Germinal center (tissue), 1 donor: ENCODE results near the gene IL24.
"Not testable (repeated sequence)": the region's sequence is repeated elsewhere in the genome, so short reads cannot be mapped to it uniquely, and the experiment has no call there.

Source experiments
- DNase-seq: peaks from one replicate; pipeline ENCODE4 v3.0.0; 2012; ENCODE audit warnings: mixed read lengths, low spot score

Gene IL24, protein sequence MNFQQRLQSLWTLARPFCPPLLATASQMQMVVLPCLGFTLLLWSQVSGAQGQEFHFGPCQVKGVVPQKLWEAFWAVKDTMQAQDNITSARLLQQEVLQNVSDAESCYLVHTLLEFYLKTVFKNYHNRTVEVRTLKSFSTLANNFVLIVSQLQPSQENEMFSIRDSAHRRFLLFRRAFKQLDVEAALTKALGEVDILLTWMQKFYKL

GRCh38 chr1:206897175-206897574, at the start of gene IL24:
IL24 (plus strand) TSS chr1:206897443; CDS start chr1:206897833, 390 bp downstream.
- DNase-seq: no peak

DNA sequence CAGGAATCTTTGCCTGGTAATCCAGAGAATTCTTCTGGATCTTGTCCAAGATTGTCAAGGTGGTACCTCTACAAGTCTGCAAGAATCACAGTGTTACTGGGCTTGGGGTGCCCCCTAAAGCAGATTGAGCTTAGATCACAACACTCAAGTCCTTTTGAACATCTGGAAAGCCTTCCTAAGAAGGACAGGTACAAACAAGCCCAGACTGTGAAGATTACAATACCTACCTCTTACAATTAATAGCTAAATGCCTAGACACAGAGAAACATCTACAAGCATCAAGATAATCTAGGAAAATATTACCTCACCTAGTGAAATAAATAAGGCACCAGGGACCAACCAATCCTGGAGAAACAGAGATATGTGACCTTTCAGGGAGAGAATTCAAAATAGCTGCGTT, 49.3 kb upstream of the IL24 start:
- no peak for DNase-seq

DNA sequence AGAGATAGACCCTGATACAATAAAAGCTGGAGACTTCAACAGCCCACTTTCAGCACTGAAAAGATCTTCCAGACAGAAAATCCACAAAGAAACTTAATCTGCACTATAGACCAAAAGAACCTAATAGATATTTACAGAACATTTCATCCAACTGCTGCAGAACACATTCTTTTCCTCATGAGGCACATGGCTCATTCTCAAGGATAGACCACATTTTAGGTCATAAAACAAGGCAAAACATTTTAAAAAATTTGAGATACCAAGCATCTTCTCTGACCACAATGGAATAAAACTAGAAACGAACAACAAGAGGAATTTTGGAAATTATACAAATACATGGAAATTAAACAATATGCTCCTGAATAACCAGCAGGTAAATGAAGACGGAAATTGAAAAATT, 46.8 kb upstream of the IL24 start:
- DNase-seq: no peak

GRCh38 chr1:206851341-206852010, 45.8 kb upstream of the IL24 start:
- DNase-seq: no peak

DNA sequence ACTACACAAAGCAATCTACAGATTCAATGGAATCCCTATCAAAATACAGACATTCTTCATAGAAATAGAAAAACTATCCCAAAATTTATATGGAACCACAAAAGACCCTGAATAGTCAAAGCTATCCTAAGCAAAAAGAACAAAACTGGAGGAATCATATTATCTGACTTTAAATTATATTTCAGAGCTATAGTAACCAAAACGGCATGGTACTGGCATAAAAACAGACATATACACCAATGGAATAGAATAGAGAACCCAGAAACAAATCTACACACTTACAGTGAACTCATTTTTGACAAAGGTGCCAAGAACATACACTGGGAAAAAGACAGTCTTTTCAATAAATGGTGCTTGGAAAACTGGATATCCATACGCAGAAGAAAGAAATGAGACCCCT, 44.6 kb upstream of the IL24 start:
- DNase-seq: not testable (repeated sequence)

DNA sequence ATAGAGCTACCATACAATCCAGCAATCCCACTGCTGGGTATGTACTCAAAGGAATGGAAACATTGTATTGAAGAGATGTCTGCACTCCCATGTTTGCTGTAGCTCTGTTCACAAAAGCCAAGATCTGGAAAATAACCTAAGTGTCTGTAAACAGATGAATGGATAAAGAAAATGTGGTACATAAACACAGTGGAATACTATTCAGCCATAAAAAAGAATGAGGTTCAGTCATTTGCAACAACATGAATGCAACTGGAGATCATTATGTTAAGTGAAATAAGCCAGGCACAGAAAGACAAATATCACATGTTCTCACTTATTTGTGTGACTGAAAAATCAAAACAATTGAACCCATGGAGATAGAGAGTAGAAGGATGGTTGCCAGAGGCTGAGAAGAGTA, 43.5 kb upstream of the IL24 start:
- DNase-seq: not testable (repeated sequence)

- no peak for DNase-seq
These were observed 42.7 kb upstream of the IL24 start for GRCh38 chr1:206854401-206855129.

DNA sequence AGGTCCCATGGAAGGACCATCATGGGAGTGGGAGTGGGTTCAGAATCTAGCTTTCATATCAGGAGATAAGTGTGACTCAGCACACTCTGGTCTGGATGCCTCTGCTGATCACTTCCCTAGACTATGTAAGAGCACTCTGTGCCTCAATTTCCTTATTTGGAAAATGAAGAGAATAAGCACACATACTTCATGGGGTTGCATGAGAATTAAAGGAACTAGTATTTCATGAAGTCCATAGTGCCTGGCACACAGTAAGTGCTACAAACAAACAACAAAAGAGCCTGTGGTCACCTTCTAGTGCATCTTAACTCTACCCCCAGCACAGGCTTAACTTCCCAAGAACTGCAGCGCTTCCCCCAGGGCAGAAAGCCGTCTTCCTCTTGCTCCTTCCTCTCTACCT, 41.4 kb upstream of the IL24 start:
- no peak for DNase-seq

- peak; percentile 42 for DNase-seq
These were observed 40.4 kb upstream of the IL24 start for GRCh38 chr1:206856674-206857464.

GRCh38 chr1:206859082-206859521, 38.1 kb upstream of the IL24 start:
- DNase-seq: no peak

- no peak for DNase-seq
These were observed 37.1 kb upstream of the IL24 start for GRCh38 chr1:206860165-206860564.

GRCh38 chr1:206863266-206863665, 34.0 kb upstream of the IL24 start:
- no peak for DNase-seq

GRCh38 chr1:206864939-206865671, 32.1 kb upstream of the IL24 start, which contains the start of gene IL20:
IL20 (plus strand) TSS chr1:206865623; CDS start chr1:206865853, 230 bp downstream.
- peak; percentile 72 for DNase-seq

GRCh38 chr1:206866062-206866461, 31.2 kb upstream of the IL24 start:
- DNase-seq: no peak

- no peak for DNase-seq
These were observed 30.0 kb upstream of the IL24 start for GRCh38 chr1:206867239-206867638.

- DNase-seq: no peak
These were observed 29.5 kb upstream of the IL24 start for GRCh38 chr1:206867716-206868115.

DNA sequence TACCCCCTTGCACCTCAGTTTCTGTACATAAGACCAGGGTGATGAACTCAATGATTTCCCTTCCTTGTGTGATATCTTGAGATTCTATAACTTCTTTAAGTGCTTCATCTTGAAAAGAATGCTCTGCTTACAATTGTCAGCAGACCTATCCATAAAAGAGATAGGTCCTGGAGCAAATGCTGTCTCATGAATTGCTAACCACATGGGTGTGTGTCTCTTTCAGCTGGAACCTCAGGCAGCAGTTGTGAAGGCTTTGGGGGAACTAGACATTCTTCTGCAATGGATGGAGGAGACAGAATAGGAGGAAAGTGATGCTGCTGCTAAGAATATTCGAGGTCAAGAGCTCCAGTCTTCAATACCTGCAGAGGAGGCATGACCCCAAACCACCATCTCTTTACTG, 29.0 kb upstream of the IL24 start:
- DNase-seq: no peak

DNA sequence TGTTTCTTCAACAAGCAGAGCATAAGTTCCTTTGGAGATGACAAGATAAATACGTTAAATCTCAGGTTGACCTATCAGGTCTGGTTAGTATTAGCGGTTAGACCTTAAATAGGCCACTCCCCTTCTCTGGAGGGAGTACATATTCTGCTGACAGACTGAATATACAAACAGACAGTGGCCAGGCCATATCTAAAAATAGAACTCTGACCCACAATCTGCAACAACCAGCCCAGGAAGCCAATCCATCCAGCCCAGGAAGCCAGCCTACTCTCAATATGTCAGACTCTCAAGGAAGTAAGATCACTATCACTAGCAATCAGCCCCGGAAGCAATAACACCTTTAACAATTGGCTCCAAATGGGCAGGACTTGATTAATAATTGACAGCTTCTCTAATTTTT, 25.1 kb upstream of the IL24 start:
- no peak for DNase-seq

GRCh38 chr1:206873603-206874188, 23.5 kb upstream of the IL24 start:
- no peak for DNase-seq

DNA sequence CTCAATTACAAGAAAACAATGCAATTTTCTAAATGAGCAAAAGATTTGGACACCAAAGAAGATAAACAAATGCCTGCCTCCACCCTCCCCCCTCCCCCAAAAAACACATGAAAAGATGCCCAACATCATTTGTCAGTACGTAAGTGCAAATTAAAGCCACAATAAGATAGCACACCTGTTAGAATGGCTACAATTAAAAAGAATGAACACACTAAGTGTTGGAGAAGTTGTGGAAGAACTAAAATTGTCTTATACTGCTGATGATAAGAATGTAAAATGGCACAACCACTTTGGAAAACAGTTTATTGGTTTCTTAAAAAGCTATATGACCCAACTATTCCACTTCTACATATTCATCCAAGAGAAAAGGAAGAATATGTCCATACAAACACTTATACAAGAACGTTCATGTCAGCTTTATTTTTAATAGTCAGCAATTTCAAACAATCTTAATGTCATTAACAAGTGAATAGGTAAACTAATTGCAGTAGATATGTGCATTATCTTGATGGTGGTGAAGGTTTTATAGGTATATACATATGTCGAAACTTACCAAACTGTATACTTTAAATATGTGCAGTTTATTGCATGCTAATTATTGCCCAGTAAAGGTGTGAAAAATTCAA, 21.4 kb upstream of the IL24 start:
- no peak for DNase-seq

GRCh38 chr1:206878456-206878855, 18.8 kb upstream of the IL24 start:
- no peak for DNase-seq
